ENCODE measurements around the gene MAGEB10. TPM values are rescaled to one million over a fixed set of nuclear protein-coding genes. Genes with fewer than 3 reads are reported as not detected.

Gene MAGEB10
- total RNA-seq, 1 experiment from 2014 or later = not detected

DNA sequence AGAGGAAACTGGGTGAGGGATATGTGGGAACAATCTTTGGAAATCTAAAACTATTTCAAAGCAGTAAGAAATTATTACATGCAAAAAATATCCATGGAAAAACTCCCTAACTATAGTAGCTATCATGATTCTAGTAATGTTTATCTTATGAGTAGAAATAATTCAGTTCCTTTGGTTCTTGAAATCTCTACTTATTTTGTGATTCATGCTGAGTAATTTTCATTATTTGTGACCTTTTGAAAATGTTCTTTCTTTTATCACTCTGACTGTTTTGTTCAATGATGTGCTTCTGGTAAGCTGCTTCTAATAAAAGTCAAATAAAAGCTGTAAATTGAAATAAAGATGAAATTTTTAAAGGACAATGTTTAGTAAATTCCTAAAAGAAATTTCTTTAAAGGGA lies 40.4 kb upstream of the MAGEB10 start:
- H2AFZ ChIP-seq (ENCODE audit: low read depth, low read length, poor library complexity, severe bottlenecking) = no peak overlapping the region
- no peak overlapping the region for H3K9ac ChIP-seq (ENCODE audit: low read length)
- no peak overlapping the region for H3K27ac ChIP-seq (ENCODE audit: low read depth, low read length)
- no peaks in the 10 kb centered on the region for H3K9me2 ChIP-seq (ENCODE audit: insufficient read depth)
- TF ChIP-seq POLR2A (IDR thresholded peaks at IDR 0.05; ENCODE audit: borderline replicate concordance, extremely low read depth, insufficient read depth, insufficient read length) (no peak), YY1 (IDR thresholded peaks at IDR 0.05; ENCODE audit: extremely low read depth, insufficient replicate concordance, low read depth, low read length) (no peak), SIN3A (IDR thresholded peaks at IDR 0.05; ENCODE audit: low read depth) (no peak), ZFX (IDR thresholded peaks at IDR 0.05) (no peak), JUND (IDR thresholded peaks at IDR 0.05) (no peak), SRF (IDR thresholded peaks at IDR 0.05; ENCODE audit: low read depth) (no peak), FOSL1 (IDR thresholded peaks at IDR 0.05; ENCODE audit: low read depth) (no peak), ZNF274 (IDR thresholded peaks at IDR 0.05; ENCODE audit: low read depth, low read length) (no peak), ELF1 (IDR thresholded peaks at IDR 0.05; ENCODE audit: borderline replicate concordance, low read depth) (no peak), CBX3 (IDR thresholded peaks at IDR 0.05; ENCODE audit: low read depth) (no peak), EZH2phosphoT487 (IDR thresholded peaks at IDR 0.05; ENCODE audit: borderline replicate concordance) (no peak), POLR2AphosphoS5 (IDR thresholded peaks at IDR 0.05; ENCODE audit: low read depth, low read length) (no peak)
- TF ChIP-seq, protein P1, sequence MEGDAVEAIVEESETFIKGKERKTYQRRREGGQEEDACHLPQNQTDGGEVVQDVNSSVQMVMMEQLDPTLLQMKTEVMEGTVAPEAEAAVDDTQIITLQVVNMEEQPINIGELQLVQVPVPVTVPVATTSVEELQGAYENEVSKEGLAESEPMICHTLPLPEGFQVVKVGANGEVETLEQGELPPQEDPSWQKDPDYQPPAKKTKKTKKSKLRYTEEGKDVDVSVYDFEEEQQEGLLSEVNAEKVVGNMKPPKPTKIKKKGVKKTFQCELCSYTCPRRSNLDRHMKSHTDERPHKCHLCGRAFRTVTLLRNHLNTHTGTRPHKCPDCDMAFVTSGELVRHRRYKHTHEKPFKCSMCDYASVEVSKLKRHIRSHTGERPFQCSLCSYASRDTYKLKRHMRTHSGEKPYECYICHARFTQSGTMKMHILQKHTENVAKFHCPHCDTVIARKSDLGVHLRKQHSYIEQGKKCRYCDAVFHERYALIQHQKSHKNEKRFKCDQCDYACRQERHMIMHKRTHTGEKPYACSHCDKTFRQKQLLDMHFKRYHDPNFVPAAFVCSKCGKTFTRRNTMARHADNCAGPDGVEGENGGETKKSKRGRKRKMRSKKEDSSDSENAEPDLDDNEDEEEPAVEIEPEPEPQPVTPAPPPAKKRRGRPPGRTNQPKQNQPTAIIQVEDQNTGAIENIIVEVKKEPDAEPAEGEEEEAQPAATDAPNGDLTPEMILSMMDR (IDR thresholded peaks at IDR 0.05 in 2 of 3, conservative IDR thresholded peaks at IDR 0.05 in 1 of 3; ENCODE audit: borderline replicate concordance in 1 of 3, insufficient read depth in 1 of 3, low read depth in 2 of 3, low read length in 2 of 3) = no peak
- TF ChIP-seq, protein P2, sequence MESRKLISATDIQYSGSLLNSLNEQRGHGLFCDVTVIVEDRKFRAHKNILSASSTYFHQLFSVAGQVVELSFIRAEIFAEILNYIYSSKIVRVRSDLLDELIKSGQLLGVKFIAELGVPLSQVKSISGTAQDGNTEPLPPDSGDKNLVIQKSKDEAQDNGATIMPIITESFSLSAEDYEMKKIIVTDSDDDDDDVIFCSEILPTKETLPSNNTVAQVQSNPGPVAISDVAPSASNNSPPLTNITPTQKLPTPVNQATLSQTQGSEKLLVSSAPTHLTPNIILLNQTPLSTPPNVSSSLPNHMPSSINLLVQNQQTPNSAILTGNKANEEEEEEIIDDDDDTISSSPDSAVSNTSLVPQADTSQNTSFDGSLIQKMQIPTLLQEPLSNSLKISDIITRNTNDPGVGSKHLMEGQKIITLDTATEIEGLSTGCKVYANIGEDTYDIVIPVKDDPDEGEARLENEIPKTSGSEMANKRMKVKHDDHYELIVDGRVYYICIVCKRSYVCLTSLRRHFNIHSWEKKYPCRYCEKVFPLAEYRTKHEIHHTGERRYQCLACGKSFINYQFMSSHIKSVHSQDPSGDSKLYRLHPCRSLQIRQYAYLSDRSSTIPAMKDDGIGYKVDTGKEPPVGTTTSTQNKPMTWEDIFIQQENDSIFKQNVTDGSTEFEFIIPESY (IDR thresholded peaks at IDR 0.05; ENCODE audit: extremely low read depth, insufficient replicate concordance, low read length) = no peak
- TF ChIP-seq, protein P3, sequence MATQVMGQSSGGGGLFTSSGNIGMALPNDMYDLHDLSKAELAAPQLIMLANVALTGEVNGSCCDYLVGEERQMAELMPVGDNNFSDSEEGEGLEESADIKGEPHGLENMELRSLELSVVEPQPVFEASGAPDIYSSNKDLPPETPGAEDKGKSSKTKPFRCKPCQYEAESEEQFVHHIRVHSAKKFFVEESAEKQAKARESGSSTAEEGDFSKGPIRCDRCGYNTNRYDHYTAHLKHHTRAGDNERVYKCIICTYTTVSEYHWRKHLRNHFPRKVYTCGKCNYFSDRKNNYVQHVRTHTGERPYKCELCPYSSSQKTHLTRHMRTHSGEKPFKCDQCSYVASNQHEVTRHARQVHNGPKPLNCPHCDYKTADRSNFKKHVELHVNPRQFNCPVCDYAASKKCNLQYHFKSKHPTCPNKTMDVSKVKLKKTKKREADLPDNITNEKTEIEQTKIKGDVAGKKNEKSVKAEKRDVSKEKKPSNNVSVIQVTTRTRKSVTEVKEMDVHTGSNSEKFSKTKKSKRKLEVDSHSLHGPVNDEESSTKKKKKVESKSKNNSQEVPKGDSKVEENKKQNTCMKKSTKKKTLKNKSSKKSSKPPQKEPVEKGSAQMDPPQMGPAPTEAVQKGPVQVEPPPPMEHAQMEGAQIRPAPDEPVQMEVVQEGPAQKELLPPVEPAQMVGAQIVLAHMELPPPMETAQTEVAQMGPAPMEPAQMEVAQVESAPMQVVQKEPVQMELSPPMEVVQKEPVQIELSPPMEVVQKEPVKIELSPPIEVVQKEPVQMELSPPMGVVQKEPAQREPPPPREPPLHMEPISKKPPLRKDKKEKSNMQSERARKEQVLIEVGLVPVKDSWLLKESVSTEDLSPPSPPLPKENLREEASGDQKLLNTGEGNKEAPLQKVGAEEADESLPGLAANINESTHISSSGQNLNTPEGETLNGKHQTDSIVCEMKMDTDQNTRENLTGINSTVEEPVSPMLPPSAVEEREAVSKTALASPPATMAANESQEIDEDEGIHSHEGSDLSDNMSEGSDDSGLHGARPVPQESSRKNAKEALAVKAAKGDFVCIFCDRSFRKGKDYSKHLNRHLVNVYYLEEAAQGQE (IDR thresholded peaks at IDR 0.05; ENCODE audit: low read depth) = no peak
- TF ChIP-seq, protein P4, sequence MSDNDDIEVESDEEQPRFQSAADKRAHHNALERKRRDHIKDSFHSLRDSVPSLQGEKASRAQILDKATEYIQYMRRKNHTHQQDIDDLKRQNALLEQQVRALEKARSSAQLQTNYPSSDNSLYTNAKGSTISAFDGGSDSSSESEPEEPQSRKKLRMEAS (IDR thresholded peaks at IDR 0.05) = no peak
- RAD21 ChIA-PET (ENCODE audit: low non-redundant PET in 1 of 2, low total read pairs in 2 of 2, uncharacterized antibody in 2 of 2, unreplicated experiment in 2 of 2) = no interaction called here
- no peak for ATAC-seq
- no peak for DNase-seq (ENCODE audit: low read depth, low spot score)
- intact Hi-C loops (cut with micrococcal nuclease) = no loop called here
- no peaks in the 10 kb centered on the region for H3K27me3 ChIP-seq (ENCODE audit: insufficient read depth, low read length)
- no peaks in the 10 kb centered on the region for H3K9me3 ChIP-seq (ENCODE audit: control insufficient read depth in 1 of 2, insufficient read depth in 1 of 2, low read depth in 1 of 2, low read length in 2 of 2)
- H3K36me3 ChIP-seq (ENCODE audit: control insufficient read depth in 1 of 2, insufficient read depth in 2 of 2, low read length in 2 of 2) = no peaks in the 10 kb centered on the region
- no peak overlapping the region for H3K4me2 ChIP-seq (ENCODE audit: low read length)
- H3K4me3 ChIP-seq (replicated peaks in 1 of 2; ENCODE audit: low read depth in 1 of 2, low read length in 2 of 2) = no peak overlapping the region
- H3K4me1 ChIP-seq (ENCODE audit: control insufficient read depth in 1 of 2, insufficient read depth in 2 of 2, low read length in 2 of 2) = no peaks in the 10 kb centered on the region
- H3K79me2 ChIP-seq (ENCODE audit: insufficient read depth, low read length) = no peaks in the 10 kb centered on the region
- no TSS peak for BruUV-seq (replicated peaks)
- CTCF ChIA-PET = no interaction called here
- POLR2A ChIA-PET = no interaction called here
- H4K20me1 ChIP-seq (ENCODE audit: insufficient read depth) = no peaks in the 10 kb centered on the region
